HPDE6-E6E7 (cell line): ENCODE results near the gene GSTA3.
A peak's percentile ranks its signal among the peaks of the same experiment; 100 is the strongest.
"Not testable (repeated sequence)": the region's sequence is repeated elsewhere in the genome, so short reads cannot be mapped to it uniquely, and the experiment has no call there.

ENCODE experiments used
- DNase-seq: peaks from one replicate; pipeline ENCODE4 v3.0.0; 2011; ENCODE audit warnings: missing footprints; ENCODE audit errors: extremely low spot score

Gene GSTA3

GRCh38 chr6:52909531-52909930 is at the start of gene GSTA3:
Gene GSTA3 (minus strand): TSS chr6:52909698. CDS start chr6:52905834, 3,864 bp downstream.
- no peak for DNase-seq

GRCh38 chr6:52958546-52959255 is 49.2 kb upstream of the GSTA3 start:
- no peak for DNase-seq

- DNase-seq = no peak
Measured at GRCh38 chr6:52955871-52956270, 46.4 kb upstream of the GSTA3 start.

GRCh38 chr6:52953911-52954839 is 44.7 kb upstream of the GSTA3 start:
- no peak for DNase-seq

GRCh38 chr6:52946306-52946705 is 36.8 kb upstream of the GSTA3 start:
- DNase-seq = no peak

GRCh38 chr6:52942821-52943220 is 33.3 kb upstream of the GSTA3 start:
- DNase-seq = not testable (repeated sequence)

- no peak for DNase-seq
Measured at GRCh38 chr6:52942221-52942620, 32.7 kb upstream of the GSTA3 start.

GRCh38 chr6:52937908-52938307 is 28.4 kb upstream of the GSTA3 start:
- DNase-seq = no peak

GRCh38 chr6:52933778-52934177 is 24.3 kb upstream of the GSTA3 start:
- no peak for DNase-seq

- no peak for DNase-seq
Measured at GRCh38 chr6:52931351-52931750, 21.9 kb upstream of the GSTA3 start.

- DNase-seq = peak; percentile 69
Measured at GRCh38 chr6:52929321-52930164, 20.0 kb upstream of the GSTA3 start.

GRCh38 chr6:52927451-52927850 is 18.0 kb upstream of the GSTA3 start:
- no peak for DNase-seq

- no peak for DNase-seq
Measured at GRCh38 chr6:52925919-52926792, 16.7 kb upstream of the GSTA3 start.

GRCh38 chr6:52925042-52925441 is 15.5 kb upstream of the GSTA3 start:
- no peak for DNase-seq

- DNase-seq = not testable (repeated sequence)
Measured at GRCh38 chr6:52923689-52924088, 14.2 kb upstream of the GSTA3 start.

GRCh38 chr6:52922161-52922560 is 12.7 kb upstream of the GSTA3 start:
- no peak for DNase-seq

- DNase-seq = no peak
Measured at GRCh38 chr6:52921743-52922142, 12.2 kb upstream of the GSTA3 start.

GRCh38 chr6:52919511-52919910 is 10.0 kb upstream of the GSTA3 start:
- not testable (repeated sequence) for DNase-seq

GRCh38 chr6:52918771-52919170 is 9.3 kb upstream of the GSTA3 start:
- not testable (repeated sequence) for DNase-seq

GRCh38 chr6:52918027-52918686 is 8.7 kb upstream of the GSTA3 start:
- peak; percentile 38 for DNase-seq
